ENCODE measurements around the gene B4GALT6.

B4GALT6 gene

GRCh38 chr18:31630549-31630948 lies 53.8 kb downstream of the B4GALT6 start:
- DNase-seq, result no peak

DNA sequence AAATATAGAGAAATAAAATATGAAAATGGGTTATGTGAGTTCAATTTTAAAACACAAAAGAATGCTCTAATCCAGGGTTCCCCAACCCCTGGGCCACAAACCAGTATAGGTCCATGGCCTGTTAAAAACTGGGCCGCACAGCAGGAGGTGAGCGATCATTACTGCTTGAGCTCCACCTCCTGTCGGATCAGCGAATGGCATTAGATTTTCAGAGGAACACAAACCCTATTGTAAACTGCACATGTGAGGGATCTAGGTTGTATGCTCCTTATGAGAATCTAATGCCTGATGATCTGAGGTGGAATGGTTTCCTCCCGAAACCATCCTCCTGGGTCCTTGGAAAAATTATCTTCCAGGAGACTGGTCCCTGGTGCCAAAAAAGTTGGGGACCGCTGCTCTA lies 58.0 kb downstream of the B4GALT6 start:
- DNase-seq, result peak in 1 of 2 experiments; percentile 5

- peak; percentile 46 to 61 for DNase-seq
Observed at GRCh38 chr18:31624892-31625640, 59.3 kb downstream of the B4GALT6 start.

- no peak for DNase-seq
Observed at GRCh38 chr18:31619291-31619690, 65.1 kb downstream of the B4GALT6 start.

DNA sequence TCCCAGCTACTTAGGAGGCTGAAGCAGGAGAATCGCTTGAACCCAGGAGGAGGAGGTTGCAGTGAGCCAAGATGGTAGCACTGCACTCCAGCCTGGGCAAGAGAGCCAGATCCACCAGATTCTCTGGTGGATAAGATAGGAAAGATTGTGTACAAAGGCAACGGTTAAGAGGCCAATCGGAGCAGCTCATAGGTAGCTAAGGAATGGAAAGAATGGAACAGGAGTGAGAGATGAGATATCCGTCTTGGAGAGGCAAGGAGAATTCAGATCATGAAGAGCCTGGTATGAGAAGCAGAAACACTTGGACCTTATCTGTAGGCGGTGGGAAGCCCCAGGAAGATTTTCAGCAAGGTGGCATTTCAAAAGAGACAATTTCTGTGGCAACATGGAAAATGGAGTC lies 65.6 kb downstream of the B4GALT6 start:
- no peak for DNase-seq

GRCh38 chr18:31617031-31617717 lies 67.2 kb downstream of the B4GALT6 start:
- DNase-seq, result no peak

- DNase-seq, result no peak
Observed at GRCh38 chr18:31616586-31616985, 67.8 kb downstream of the B4GALT6 start.

DNA sequence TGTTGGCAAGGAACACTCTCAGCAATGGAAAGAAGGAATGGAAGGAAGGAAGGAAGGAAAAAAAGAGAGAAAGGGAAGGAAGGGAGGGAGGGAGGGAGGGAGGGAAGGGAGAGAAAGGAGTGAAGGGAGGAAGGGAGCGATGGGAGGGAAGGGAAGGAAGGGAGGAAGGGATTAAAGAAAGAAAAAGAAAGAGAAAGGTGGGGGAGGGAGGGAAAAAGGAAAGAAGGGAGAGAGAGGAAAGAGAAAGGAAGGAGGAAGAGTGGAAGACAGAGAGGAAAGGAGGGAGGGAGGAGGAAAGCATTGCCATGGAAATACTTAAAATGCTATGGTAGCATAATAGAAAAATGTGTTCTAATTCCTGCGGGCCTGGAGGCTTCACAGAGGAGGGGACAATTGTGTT lies 70.3 kb downstream of the B4GALT6 start:
- DNase-seq, result no peak

- no peak for DNase-seq
Observed at GRCh38 chr18:31612124-31612523, 72.3 kb downstream of the B4GALT6 start.

DNA sequence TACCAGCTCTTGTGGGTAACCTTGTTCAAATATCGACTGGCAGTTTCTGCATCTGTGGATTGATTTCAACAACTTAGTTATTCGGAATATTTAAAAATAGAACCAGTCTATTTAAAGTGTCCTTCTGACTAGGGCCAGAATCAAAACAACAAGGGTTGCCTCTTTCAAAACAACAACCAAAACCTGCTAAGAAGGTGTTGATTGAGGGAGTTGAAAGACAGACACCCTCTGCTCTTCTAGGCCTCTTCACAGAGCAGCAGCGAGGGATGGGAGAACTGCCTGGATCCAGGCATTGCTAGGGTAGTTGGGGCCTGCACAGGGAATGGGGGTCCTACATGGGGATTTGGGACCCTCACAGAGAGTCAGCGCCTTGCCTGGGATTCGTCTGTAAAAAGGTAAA lies 72.9 kb downstream of the B4GALT6 start:
- no peak for DNase-seq

GRCh38 chr18:31610286-31611205 lies 73.8 kb downstream of the B4GALT6 start:
- peak in 1 of 2 experiments; percentile 10 for DNase-seq

- no peak for DNase-seq
Observed at GRCh38 chr18:31609886-31610285, 74.5 kb downstream of the B4GALT6 start.

- DNase-seq, result no peak
Observed at GRCh38 chr18:31607384-31607783, 77.0 kb downstream of the B4GALT6 start.

DNA sequence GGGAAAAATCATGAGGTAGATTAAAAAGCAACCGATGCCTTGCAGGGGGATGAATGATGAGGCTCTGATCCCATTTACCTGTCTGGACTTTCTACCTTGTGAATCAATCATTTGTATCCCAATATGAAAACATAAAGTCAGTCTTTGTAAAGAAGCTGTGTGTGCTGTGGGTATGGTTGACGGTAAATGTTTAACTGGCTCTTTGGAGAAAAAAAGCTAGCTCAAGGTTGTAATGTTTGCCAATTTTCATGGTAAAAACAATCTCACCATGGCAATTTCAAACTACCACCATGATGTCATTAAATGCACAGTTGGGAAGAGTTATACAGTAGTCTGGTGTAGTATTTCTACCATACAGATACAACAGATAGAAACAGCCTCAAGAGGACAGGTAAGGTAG lies 78.1 kb downstream of the B4GALT6 start:
- DNase-seq, result no peak

DNA sequence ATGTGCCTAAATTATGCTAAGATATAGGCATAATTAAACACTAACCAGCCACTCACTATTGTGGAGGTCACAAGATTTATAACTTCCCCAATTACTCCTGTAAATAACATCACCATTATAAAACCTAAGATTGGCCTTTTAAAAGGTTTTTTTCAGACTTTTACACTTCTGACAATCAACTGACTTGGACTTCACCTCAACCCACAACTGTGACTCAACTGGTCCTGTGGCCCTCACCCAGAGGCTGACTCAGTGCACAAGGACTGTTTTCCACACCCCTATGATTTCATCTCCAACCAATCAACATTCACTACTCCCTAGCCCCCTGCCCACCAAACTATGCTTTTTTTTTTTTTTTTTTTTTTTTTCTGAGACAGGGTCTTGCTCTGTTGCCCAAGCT lies 81.1 kb downstream of the B4GALT6 start:
- DNase-seq, result no peak

DNA sequence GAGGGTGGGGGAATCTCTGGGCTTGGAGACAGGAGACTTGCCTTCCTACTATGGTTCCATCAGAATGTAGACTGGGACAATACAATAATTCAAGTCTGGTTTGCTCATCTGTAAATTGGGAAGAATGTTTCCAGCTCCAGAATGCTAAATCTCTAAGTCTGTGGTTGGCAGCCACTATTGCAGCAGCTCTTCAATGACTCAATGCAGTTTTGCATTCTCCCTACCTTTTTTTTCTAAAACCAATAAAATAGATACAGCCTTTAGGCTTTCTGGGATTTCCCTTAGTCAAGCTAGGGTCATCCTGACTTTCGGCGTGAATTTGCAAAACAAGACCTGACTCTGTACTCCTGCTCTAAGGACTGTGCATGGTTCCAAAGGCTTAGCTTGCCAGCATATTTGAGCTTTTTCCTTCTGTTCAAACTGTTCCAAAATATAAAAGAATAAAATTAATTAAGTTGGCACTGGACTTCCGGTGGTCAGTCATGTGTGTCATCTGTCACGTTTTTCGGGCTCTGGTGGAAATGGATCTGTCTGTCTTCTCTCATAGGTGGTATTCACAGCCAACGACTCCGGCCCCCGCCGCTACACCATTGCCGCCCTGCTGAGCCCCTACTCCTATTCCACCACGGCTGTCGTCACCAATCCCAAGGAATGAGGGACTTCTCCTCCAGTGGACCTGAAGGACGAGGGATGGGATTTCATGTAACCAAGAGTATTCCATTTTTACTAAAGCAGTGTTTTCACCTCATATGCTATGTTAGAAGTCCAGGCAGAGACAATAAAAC lies 86.2 kb downstream of the B4GALT6 start:
- no peak for DNase-seq

- no peak for DNase-seq
Observed at GRCh38 chr18:31596081-31596872, 88.1 kb downstream of the B4GALT6 start.

GRCh38 chr18:31595121-31595771 lies 89.1 kb downstream of the B4GALT6 start:
- DNase-seq, result no peak

GRCh38 chr18:31592506-31593157 lies 91.7 kb downstream of the B4GALT6 start:
- no peak for DNase-seq

DNA sequence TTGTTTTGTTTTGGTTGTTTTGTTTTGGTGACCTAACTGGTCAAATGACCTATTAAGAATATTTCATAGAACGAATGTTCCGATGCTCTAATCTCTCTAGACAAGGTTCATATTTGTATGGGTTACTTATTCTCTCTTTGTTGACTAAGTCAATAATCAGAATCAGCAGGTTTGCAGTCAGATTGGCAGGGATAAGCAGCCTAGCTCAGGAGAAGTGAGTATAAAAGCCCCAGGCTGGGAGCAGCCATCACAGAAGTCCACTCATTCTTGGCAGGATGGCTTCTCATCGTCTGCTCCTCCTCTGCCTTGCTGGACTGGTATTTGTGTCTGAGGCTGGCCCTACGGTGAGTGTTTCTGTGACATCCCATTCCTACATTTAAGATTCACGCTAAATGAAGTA lies 92.8 kb downstream of the B4GALT6 start, which contains the start of gene TTR:
TSS of gene TTR (plus strand) at position 250 of the 400 bp plus-strand sequence. CDS start at position 276, 26 bp downstream.
- DNase-seq, result no peak

Data from Kasumi-1 (cell line).